ENCODE measurements around the gene CLNS1A.
"Not testable (repeated sequence)": the region's sequence is repeated elsewhere in the genome, so short reads cannot be mapped to it uniquely, and the experiment has no call there.

Gene CLNS1A

GRCh38 chr11:77589521-77590193 lies 47.9 kb downstream of the CLNS1A start, which contains the start of gene AQP11:
Gene AQP11 (plus strand): TSS chr11:77589953. CDS start chr11:77589993, 40 bp downstream.
- H3K27me3 Mint-ChIP-seq: peaks cover 20% of the 10 kb centered on the region
- peak within 1 kb of the TSS; percentile 89 to 96 for H3K4me3 Mint-ChIP-seq
- DNase-seq (peak; percentile 64 to 67), ATAC-seq (peak; percentile 90)
- H3K9me3 Mint-ChIP-seq: no peaks in the 10 kb centered on the region
- peaks cover 24% of the 10 kb centered on the region for H3K4me1 Mint-ChIP-seq
- peak within 1 kb of the TSS; percentile 21 to 89 for H3K27ac Mint-ChIP-seq

DNA sequence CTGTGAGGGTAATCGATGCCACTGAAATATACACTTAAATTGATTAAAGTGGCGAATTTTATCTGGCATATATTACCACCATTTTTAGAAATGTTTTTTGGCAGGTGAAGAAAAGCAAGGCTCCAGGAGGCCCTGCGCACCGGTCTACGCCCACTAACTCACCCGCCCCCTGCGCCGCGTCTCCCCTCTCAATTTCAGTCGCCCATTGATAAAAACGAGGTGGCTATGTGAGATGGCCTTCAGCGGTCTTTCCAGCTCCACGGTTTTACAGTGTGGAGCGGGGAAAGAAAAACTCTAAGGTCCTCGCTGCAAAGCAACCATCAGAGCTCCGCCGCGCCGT lies 48.4 kb downstream of the CLNS1A start:
- H3K27me3 Mint-ChIP-seq: peaks cover 20% of the 10 kb centered on the region
- H3K4me3 Mint-ChIP-seq: peak overlapping the region; percentile 89 to 96
- ATAC-seq (peak; percentile 62), DNase-seq (no peak)
- H3K9me3 Mint-ChIP-seq: no peaks in the 10 kb centered on the region
- H3K27ac Mint-ChIP-seq: no peak overlapping the region
- H3K4me1 Mint-ChIP-seq: peaks cover 24% of the 10 kb centered on the region

DNA sequence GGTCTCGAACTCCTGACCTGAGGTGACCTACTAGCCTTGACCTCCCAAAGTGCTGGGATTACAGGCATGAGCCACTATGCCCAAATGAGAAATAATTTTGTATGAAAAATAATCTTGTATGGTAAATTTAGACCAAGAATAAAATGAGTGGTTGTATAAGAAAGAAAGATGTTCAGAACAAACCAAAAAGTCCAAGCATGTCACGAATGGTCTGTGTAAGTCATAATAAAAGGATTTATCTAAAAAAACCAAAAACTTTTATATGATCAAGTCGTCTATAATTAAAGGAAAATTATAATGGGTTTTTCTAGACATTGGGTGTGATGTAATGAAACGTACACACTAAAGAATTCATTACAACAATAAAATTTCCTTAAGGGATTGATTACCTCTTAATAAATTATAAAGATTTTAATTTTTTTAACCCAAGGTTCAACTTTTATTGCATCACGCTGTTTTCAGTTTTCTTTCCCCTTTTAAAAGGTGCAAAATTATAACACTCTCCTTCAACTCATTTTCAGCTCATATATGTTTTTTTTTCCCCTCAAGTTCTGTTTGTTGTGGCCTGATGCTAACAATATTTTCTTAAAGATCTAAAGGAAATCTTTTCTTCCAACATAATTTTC lies 56.8 kb downstream of the CLNS1A start:
- H3K27ac Mint-ChIP-seq: no peak overlapping the region
- ATAC-seq: no peak
- no peak overlapping the region for H3K4me3 Mint-ChIP-seq
- H3K27me3 Mint-ChIP-seq: peaks cover 10% of the 10 kb centered on the region
- no peaks in the 10 kb centered on the region for H3K9me3 Mint-ChIP-seq
- no peak for DNase-seq
- H3K4me1 Mint-ChIP-seq: no peaks in the 10 kb centered on the region

DNA sequence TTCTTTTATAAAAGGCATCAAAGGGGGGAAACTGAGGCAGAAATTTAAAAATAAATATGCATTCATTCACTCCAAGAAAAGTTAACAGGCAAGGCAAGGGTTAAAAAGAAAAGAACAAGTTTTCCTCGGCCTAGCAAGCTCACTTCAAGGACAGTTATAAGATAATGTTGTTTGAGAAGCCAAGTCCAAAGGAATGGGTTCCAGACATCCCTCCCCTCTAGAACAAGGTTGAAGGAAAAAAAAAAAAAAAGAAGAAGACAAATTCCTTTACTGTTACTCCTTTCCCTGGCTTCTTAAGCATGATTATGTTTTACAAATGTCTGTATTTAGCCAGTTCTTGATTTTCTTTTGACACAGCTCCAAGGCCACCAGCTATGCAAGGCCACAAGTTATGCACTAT lies 62.2 kb downstream of the CLNS1A start:
- not testable (repeated sequence) for H3K4me3 Mint-ChIP-seq, DNase-seq, ATAC-seq, H3K9me3 Mint-ChIP-seq, H3K27ac Mint-ChIP-seq, H3K27me3 Mint-ChIP-seq, H3K4me1 Mint-ChIP-seq

GRCh38 chr11:77570896-77571295 lies 66.7 kb downstream of the CLNS1A start:
- not testable (repeated sequence) for H3K4me3 Mint-ChIP-seq, DNase-seq, H3K9me3 Mint-ChIP-seq, ATAC-seq, H3K27ac Mint-ChIP-seq, H3K4me1 Mint-ChIP-seq
- peaks cover 22% of the 10 kb centered on the region for H3K27me3 Mint-ChIP-seq

GRCh38 chr11:77569676-77570070 lies 67.9 kb downstream of the CLNS1A start:
- H3K4me1 Mint-ChIP-seq: no peaks in the 10 kb centered on the region
- no peak overlapping the region for H3K4me3 Mint-ChIP-seq
- no peak for DNase-seq
- H3K27ac Mint-ChIP-seq: no peak overlapping the region
- no peaks in the 10 kb centered on the region for H3K9me3 Mint-ChIP-seq
- ATAC-seq: no peak
- peaks cover 22% of the 10 kb centered on the region for H3K27me3 Mint-ChIP-seq

- DNase-seq (no peak), ATAC-seq (no peak)
- Mint-ChIP-seq H3K4me3 (no peak overlapping the region), H3K27me3 (peaks cover 22% of the 10 kb centered on the region), H3K4me1 (no peaks in the 10 kb centered on the region), H3K9me3 (no peaks in the 10 kb centered on the region), H3K27ac (no peak overlapping the region)
These were observed 68.5 kb downstream of the CLNS1A start for GRCh38 chr11:77568916-77569675.

DNA sequence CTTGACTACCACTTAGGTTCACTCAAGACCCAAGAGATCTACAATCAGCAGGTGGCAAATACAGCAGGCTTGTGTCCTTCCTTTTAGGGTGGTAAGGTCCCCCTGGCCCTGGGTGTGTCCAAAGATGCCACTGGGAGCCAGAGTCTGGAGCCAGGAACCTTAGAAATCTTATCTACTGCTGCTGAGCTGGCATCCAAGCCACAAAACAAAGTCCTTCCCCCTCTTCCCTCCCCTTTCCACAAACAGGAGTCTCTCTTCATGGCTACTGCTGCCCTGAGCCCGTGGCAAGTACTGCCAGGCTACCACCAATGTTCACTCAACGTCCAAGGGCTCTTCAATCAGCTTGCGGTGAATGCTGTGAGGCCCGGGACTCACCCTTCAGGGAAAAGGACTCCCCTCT lies 69.3 kb downstream of the CLNS1A start:
- H3K9me3 Mint-ChIP-seq: no peaks in the 10 kb centered on the region
- H3K27ac Mint-ChIP-seq: peak overlapping the region in 1 of 2 donors; percentile 69
- DNase-seq (no peak), ATAC-seq (no peak)
- H3K4me1 Mint-ChIP-seq: no peaks in the 10 kb centered on the region
- peaks cover 22% of the 10 kb centered on the region for H3K27me3 Mint-ChIP-seq
- H3K4me3 Mint-ChIP-seq: no peak overlapping the region
